NCI-H146 treated with DMSO at 0.1 percent for 48 hours (cell line): ENCODE data around the gene COX8C.

Source experiments
- DNase-seq: peaks from one replicate; lab custom pipeline; 2025; ENCODE audit not compliant: unreplicated experiment; lab: John Stamatoyannopoulos, UW

Gene COX8C, protein sequence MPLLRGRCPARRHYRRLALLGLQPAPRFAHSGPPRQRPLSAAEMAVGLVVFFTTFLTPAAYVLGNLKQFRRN

DNA sequence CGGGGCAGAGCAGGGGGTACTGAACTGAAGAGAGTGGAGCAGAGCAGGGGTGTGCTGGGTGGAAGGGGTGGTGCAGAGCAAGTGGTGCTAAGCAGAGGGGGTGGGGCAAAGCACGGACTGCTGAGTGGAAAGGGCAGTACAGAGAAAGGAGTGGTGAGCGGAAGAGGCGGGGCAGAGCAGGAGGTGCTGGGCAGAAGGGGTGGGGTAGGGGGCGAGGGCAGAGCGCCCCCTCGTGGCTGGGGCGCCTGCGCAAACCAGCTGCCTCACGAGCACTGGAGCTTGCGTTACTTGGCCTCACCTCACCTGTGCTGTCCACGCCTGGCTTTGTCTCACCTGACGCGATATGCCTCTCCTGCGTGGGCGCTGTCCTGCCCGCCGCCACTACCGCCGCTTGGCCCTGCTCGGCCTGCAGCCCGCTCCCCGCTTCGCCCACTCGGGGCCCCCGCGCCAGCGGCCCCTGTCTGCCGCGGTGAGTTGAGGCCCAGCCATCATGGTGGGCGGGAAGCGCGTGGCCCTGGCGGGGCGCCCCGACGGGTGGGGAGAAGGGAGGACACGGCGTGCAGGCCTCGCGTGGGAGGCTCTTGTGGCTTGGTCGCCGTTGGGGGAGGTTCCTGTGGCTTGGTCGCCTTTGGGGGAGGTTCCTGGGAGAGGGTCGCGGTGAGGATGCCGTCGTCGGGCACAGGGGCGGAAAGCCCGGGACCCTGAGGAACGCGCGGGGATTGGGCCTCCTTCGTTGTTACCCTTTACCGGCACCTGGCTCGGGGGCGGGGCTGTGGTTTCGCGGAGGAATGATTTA is at the start of gene COX8C:
COX8C (plus strand) TSS at position 257 of the 796 bp plus-strand sequence; CDS start at position 344, 87 bp downstream.
- DNase-seq: no peak

DNA sequence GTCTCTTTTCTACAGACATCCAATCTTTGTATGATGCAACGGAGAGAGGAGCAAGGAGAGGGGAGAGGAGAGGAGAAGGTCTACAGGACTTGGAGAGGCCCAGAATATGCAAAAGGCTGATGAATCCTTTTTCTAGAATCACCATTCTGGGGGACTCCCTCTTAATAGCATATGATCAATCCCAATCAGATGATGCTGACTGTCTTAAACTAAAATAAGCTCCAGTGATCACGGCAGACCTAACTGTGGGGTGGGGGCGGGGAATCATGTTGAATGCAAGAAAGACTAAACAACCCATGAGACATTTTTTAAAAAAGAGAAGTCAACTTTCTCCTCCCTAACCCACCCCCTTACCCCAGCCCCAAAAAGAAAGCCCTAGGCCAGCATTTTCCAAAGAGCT is 47.6 kb upstream of the COX8C start:
- no peak for DNase-seq

DNA sequence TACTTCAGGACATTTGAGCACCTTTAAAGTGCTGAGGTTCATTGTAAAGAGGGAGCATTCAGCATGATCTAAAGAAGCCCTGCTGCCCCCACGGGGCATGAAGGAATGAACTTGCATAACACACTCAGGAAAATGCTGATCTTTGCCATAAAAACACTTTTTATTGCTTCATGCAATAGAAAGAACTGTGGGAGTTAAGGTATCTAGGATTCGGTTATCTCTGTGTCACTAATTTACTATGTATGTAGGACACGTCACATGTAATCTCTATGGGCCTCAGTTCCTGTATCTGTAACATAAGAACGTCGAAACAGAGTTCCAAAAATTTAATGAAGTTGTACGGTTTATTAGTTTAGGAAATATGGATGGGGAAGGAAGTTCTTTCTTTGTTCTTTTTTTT is 47.1 kb upstream of the COX8C start:
- no peak for DNase-seq

DNA sequence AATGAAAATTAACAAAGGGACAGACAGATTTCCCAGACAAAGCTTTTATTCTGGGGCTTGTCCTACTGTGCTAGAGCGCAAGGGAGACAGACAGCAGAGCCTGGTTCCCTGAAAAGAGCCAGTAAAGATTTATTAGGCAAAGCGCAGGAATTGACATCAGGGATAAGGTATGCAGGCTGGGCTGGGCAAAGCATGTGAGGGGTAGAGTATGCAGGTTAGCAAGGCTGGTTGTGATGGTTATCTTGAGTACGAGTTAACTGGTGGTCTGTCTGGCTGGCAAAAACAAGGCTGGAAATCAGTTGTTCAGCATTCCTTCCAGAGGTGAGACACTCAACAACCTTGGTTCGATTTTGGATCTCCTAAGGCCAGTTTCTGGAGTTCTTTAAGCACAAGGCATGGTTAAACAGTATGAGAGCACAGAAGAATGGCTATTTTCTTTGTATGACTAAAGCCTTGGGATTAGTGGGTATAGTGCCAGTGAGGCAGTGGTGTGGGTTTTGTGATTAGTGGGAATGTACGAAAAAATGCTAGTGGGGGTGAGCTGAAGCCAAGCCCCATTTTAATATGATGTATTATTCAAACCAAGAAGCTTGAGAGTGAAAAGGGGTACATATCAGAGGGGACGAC is 45.0 kb upstream of the COX8C start:
- DNase-seq: no peak

DNA sequence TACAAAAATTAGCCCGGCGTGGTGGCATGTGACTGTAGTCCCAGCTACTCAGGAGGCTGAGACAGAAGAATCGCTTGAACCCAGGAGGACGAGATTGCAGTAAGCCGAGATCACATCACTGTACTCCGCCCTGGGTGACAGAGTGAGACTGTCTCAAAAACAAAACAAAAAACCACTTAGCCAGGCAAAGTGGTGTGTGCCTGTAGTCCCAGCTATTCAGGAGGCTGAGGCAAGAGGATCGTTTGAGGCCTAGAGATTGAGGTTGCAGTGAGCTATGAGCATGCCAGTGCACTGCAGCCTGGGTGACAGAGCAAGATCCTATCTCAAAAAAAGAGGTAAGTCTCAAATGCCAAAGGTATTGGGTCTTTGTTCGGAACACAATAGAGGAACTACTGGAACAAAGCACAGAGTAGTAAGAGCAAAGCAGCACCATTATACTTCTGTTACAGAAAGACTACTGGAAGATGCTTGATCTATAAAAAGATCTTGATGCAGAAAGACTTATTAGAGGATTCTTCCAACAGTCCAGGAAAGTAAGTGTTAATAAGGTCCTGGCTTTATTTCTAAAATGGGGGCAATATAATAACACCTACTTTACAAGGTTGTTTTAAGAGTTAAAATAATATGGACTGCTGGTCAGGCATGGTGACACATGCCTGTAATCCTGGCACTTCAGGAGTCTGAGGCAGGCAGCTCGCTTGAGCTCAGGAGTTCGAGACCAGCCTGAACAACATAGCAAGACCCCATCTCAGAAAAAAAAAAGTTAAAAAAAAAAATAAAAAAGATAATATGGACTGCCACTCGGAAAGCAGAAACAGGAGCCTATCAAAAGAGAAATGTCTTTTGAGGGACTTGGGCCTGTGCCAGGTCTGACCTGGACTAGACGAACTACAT is 44.0 kb upstream of the COX8C start:
- no peak for DNase-seq

DNA sequence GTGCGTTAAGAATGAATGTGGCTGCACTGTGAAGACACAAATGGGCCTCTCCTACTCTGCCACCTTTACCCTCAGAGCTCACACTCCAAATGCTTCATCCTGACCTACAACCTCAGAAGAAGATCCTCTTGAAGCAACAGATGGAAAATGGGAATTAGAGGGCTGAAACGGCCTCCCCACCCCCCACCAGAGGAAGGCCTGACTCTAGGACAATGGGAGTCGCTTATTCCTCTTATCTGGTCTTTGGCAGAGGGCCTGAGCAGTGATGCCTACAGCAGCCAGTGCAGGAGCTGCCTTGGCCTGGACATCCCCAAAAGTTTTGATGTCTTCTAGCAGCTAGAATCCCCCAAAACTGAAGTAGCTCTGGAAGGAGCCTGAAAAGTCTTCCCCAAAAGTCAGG is 43.3 kb upstream of the COX8C start:
- no peak for DNase-seq

DNA sequence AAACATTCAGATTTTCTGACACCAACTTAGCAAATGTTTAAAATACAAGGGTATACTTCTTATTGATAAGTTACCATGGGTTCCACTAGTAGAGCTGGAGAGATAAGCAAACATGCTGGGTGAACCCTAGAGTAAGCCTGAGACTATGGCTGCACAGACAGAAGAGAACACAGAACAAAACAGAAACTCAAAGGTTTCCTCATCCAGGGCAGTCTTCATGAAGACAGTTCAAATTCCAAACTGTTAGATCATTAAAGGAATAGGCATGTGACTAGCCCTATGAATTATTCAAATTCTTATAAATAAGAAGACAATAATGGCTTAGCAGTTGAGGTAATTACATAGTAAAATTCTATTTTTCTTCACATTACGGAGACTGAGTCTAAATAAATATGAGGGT is 42.2 kb upstream of the COX8C start:
- no peak for DNase-seq

DNA sequence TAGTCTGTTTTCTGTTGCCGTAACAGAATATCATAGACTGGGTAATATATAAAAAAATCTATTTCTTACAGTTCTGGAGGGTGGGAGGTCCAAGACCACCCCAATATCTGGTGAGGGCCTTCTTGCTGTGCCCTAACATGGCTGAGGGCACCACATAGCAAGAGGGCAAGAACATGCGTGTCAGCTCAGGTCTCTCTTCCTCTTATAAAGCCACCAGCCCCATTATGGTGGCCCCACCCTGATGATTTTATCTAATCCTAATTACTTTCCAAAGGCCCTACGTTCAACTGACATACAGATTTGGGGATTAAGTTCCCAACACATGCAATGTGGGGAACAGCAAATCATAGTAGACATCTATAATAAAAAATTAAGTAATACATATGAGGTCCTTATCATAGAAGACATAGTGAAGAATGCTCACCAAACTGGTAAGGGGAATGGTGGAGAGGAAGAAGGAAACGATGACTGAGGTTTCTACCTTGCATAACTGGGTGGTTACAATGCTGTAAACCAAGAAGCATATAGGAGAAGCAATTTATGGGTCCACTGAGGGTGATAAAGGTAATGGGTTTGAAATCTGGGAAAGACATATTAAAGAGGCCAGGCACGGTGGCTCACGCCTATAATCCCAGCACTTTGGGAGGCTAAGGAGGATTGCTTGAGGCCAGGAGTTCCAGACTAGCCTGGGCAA is 41.1 kb upstream of the COX8C start:
- DNase-seq: no peak

DNA sequence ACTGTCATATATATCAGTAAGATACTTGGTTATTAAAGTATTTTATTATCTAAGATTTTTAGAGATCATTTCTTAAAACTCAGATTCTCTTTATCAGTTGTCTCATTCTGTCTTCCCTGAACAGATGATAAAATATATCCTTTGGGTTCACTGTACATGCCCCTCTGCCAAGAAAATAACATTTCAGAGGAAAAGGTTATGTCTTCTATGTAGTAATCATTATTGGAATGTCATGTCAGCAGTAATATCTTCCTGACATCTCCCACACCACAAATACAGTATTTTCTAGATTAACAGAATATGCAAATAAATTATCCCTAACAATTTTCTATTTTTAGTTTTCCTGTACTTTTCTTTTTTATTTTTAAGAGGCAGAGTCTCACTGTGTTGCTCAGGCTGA is 40.2 kb upstream of the COX8C start:
- no peak for DNase-seq

DNA sequence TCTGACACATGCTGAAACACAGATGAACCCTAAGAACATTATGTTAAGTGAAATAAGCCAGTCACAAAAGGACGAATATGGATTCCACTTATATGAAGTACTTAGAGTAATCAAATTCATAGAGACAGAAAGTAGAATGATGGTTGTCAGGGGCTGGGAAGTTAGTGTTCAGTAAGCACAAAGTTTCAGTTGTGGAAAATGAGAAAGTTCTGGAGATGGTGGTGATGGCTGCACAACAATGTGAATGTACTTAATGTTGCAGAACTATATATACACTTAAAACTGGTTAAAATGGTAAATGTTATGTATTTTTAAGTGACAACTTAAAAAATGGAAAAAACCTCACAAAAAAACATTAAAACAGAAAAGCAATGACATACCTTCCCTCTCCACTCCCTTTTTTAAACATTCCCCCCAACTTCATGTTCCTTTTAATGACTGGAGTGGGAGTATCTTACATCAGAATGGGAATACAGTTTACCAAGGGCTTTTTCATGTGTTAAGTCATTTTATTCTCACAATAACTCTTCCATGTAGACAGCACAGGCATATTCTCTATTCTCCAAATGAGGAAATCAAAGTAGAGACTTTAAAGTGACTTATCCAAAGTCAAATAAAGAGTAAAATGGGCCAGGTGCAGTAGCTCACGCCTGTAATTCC is 38.2 kb upstream of the COX8C start:
- DNase-seq: no peak

DNA sequence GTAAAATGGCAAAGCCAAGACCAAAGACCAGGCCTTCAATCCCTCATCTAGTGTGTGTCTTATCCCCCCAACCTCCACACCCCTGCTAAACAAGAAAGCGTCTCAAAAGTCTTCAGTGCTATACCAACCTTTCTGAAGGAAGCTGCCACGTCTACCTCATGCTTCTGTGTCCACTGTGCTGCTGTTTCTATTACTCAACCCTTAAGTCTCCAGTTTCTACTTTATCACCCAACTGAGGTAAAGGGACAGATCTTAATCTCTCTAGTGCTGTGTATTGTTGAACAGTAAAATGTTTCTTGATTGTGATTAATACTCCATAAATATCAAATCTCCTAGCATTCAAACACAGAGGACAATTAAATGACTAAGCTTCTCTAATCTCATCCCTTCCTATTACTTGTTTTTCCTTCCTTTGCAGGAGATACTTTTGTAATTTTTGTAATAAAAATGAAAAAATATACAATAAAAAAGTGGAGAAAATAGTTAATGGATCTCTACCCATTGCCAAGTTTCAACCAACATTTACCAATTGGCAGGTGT is 37.5 kb upstream of the COX8C start:
- DNase-seq: no peak

DNA sequence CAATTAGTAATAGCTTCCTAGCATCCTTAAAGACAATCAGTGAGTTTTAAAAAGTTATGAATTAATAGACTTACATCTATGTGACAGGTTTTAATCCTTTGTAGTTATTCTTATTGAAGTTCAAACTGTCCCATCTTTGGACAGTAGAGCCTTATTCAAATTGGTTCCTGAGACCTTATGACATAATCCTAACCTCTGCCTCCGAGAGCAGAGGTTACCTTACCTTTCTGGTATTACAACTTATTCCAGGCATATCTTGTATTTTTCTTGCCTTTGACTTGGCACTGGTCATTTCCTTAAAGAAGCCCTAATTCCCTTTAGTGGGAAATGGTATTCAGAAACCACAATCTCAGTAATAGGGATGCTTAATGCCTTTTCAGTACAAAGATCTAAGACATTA is 35.9 kb upstream of the COX8C start:
- DNase-seq: no peak

DNA sequence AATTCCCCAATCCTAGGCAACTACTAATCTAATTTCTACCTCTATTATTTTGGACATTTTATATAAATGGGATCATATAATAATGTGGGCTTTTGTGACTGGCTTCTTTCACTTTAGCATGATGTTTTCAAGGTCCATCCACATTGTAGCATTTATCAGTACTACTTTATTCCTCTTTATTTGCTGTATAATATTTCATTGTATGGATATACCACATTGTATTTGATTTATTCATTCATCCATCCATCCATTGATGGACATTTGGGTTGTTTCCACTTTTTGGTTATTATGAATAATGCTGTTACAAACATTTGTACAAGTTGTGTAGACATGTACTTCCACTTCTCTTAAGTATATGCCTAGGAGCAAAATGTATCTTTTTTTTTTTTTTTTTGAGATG is 31.4 kb upstream of the COX8C start:
- no peak for DNase-seq

DNA sequence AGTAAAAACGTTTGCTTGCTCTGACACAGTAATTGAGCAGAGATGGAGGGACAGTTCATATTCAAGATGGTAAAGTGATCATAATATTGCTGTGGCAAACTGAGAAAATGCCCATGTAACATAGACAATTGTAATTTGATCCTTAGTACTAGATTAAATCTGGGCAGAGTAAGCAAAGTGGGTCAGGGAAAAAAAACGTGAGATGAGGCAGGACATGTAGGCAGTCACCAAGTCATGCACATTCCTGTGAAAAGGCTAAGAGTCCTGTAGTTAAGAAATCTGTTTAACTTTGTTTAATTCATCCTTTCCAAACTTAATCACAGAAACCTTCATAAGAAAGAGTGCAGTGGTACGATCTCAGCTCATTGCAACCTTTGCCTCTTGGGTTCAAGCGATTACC is 30.3 kb upstream of the COX8C start:
- no peak for DNase-seq

DNA sequence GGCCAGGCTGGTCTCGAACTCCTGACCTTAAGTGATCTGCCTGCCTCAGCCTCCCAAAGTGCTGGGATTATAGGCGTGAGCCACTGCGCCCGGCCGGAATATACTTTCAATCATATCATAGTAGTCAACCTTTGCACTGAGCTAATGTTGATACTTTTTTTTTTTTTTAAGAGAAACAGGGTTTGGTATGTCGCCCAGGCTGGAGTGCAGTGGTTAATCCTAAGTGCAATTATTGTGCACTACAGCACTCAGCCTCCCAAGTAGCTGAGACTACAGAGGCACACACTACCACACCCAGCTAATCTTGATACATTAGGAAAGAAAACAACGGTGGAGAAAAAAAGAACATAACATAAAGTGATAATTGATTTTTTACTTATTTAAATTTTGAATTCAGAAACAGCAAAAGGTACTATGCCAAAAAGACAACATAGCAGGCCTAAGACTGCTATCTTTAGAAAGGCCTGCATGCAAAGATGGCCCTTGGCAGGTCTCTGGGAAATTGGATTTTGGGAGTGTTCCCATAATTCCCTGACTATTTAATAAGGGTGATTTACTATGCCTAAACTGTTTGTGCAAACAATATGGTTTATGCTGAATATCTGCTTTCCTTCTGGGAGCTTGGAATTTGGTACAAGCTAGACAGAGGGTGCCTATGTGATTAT is 29.6 kb upstream of the COX8C start:
- no peak for DNase-seq

DNA sequence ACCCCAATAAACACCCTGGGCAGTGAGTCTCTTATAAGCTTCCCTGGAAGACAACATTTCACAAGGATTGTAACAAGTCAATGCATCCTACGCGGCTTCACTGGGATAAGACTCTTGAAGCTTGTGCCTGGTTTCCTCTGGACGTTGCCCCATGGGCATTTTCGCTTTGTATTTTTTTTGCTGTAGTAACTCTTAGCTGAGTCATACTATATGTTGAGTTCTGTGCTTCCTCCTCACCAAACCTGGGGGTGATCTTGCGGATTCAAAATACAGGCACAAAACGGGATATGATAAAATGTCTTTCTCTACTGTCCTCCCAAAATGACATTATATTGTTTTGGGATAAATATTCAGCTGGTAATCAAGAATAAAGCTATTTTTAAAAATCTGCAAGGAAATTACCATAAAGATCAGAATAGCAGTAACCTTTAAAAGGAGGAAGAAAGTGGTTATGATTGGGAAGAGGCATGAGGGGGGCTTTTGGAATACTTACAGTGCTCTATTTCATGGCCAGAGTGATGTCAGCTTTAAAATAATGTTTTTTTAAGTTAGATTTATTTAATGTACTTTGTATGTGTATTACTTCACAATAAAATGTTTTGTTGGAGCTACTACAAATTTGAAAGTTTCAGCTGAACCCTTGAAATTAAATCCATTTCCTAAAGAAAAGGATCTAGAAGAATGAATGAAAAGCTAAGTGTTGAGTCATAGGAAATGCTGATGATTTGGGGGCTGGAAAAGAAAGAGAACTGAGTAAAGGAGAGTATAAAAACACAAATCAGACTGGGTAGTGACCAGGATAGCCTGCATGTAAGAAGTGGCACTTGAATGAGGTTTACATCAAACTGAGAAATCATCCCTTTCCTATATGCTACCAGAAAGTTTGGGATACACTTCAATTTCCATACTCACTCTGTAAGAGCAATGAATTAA is 28.8 kb upstream of the COX8C start:
- no peak for DNase-seq

DNA sequence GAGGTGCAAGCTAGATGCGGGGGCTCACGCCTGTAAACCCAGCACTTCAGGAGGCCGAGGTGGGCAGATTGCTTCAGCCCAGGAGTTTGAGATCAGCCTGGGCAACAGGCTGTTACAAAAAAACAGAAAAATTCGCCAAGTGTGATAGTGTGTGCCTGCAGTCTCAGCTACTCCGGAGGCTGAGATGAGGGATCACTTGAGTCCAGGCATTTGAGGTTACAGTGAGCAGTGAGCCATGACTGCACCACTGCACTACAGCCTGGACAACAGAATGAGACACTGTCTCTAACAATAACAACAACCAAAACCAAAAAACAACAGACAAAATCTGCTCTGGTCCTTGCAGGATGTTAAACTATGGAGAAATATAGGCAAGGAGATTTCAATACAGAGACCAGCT is 28.1 kb upstream of the COX8C start:
- no peak for DNase-seq

DNA sequence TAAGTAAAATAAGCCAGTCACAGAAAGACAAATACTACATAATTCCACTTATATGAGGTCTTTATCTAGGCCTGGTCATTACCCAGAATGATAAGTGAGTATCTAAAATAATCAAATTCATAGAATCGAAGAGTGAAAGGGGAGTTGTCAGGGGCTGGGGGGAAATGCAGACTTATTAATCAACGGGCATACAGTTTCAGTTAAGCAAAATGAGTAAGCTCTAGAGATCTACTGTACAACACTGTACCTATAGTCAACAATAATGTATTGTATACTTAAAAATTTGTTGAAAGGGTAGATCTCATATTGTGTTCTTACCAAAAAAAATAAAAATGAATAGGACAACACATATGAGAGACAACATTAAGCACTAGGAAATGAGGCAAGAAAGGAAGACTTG is 27.5 kb upstream of the COX8C start:
- DNase-seq: no peak

DNA sequence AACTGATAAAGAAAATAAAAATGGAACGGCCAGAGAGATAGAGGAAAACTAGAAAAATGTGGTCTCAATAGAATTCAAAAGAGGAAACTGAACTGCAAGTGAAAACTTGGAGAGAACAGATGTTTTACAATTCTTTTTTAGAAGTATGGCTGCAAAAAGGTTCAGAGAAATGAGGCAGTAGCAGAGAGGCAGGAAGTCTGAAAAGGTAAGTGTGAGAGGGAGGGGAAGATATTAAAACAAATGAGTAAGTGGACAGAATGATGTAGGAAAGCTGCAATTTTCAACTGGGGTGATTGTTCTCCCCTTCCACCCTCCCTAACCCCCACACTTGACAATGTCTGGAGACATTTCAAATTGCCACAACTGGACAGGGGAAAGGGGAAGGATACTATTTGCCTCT is 27.0 kb upstream of the COX8C start:
- DNase-seq: no peak
